ENCODE results near the gene SNAP47. TPM values are rescaled to one million over a fixed set of nuclear protein-coding genes. Genes with fewer than 3 reads are reported as not detected.

The SNAP47 gene
- total RNA-seq, 4 donors from 2014 or later: 25.7 to 71.0 (median 38.4) TPM

DNA sequence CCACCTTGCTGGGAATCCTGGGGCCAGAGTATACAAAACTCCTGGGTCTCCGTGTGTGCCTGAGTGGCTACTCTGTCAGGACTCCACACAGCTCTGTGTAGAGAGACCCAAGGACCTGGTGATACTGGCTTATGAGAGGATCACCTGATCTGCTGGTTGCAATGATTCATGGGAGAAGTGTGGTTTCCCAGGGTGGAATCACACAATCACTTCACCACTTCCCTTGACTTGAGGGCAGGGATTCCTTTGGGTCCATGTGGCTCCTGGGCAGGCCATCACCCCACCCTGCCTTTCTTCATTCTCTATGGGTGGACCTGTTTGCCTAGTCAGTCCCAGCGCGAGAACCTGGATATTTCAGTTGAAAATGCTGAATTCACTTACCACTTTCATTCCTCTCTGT lies 93.6 kb downstream of the SNAP47 start:
- H3K27ac ChIP-seq: no peak overlapping the region
- DNase-seq: no peak
- H3K4me3 ChIP-seq: no peak overlapping the region
- no peaks in the 10 kb centered on the region for H3K4me1 ChIP-seq
- H3K27me3 ChIP-seq: no peaks in the 10 kb centered on the region
- no peaks in the 10 kb centered on the region for H3K36me3 ChIP-seq
- no peaks in the 10 kb centered on the region for H3K9me3 ChIP-seq
- TF ChIP-seq POLR2A (IDR thresholded peaks at IDR 0.05) (no peak), CTCF (IDR thresholded peaks at IDR 0.05) (no peak)

Other genes starting within 250 kb of the SNAP47 start
- 10 to 100 TPM in 2 of 4 donors, 1 to 10 TPM in 2; 3.9 to 32.2 (median 10.6) TPM for gene ZNF678, start 171.9 kb upstream of the SNAP47 start, total RNA-seq
- 10 to 100 TPM; 14.9 to 28.4 (median 20.7) TPM for gene JMJD4, start 133 bp upstream of the SNAP47 start, total RNA-seq
- not detected for gene PRSS38, start 80.2 kb downstream of the SNAP47 start, total RNA-seq
- gene WNT9A, start 212.5 kb downstream of the SNAP47 start, total RNA-seq: 1 to 10 TPM in 3 of 4 donors, under 1 TPM in 1; 0.83 to 3.5 (median 2.6) TPM